ENCODE results near the gene MBOAT1. TPM values are rescaled to one million over a fixed set of nuclear protein-coding genes. Genes with fewer than 3 reads are reported as not detected.

Gene MBOAT1
- total and polyA plus RNA-seq, 2 of the 13 experiments (the other 11 are each of a cell fraction or from before 2014, with no cell fraction given) = not detected

DNA sequence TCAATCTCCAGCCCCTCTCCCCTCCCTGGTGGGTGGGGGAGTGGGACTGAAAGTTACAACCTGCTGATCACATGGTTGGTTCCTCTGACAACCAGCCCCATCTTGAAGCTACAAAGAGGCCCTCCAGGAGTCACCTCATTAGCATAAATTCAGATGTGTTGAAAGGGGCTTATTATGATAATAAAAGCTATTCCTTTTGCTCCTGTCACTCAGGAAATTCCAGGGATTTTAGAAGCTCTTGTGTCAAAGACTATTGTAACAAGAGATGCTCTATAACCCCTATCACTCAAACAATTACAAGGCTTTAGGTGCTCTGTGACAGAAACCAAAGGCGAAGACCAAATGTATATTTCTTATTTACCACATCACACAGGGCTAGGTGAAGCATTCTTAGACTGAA lies 30.1 kb upstream of the MBOAT1 start:
- no peak overlapping the region for H2AFZ ChIP-seq (ENCODE audit: low read length)
- CTCF ChIA-PET (ENCODE audit: low intra/inter-chr PET ratio, low total read pairs) = no interaction called here
- peaks cover 20% of the 10 kb centered on the region for H3K4me1 ChIP-seq (ENCODE audit: insufficient read depth, low read length)
- no peaks in the 10 kb centered on the region for H3K27me3 ChIP-seq (ENCODE audit: control insufficient read depth in 1 of 2, insufficient read depth in 2 of 2, low read length in 2 of 2)
- BruUV-seq (replicated peaks) = no TSS peak
- POLR2A ChIA-PET = no interaction called here
- no peak overlapping the region for H3K4me2 ChIP-seq (ENCODE audit: low read depth, low read length)
- no peaks in the 10 kb centered on the region for H3K9me3 ChIP-seq (ENCODE audit: low read length)
- H3K27ac ChIP-seq (ENCODE audit: extremely low read length, insufficient read depth, low read length) = no peak overlapping the region
- no peak for DNase-seq (ENCODE audit: low spot score)
- H3K36me3 ChIP-seq (replicated peaks in 1 of 2; ENCODE audit: control insufficient read depth in 1 of 2, insufficient read depth in 2 of 2, low read length in 2 of 2) = no peaks in the 10 kb centered on the region
- no peak for TF ChIP-seq TBX2 (CRISPR knock-in tag; IDR thresholded peaks at IDR 0.05; ENCODE audit: borderline replicate concordance)
- TF ChIP-seq CCAR2 (optimal IDR thresholded peaks at IDR 0.05; ENCODE audit: low read depth, low read length) = no peak
- TF ChIP-seq PREB (CRISPR knock-in tag; IDR thresholded peaks at IDR 0.05) = no peak
- TF ChIP-seq, protein P1, sequence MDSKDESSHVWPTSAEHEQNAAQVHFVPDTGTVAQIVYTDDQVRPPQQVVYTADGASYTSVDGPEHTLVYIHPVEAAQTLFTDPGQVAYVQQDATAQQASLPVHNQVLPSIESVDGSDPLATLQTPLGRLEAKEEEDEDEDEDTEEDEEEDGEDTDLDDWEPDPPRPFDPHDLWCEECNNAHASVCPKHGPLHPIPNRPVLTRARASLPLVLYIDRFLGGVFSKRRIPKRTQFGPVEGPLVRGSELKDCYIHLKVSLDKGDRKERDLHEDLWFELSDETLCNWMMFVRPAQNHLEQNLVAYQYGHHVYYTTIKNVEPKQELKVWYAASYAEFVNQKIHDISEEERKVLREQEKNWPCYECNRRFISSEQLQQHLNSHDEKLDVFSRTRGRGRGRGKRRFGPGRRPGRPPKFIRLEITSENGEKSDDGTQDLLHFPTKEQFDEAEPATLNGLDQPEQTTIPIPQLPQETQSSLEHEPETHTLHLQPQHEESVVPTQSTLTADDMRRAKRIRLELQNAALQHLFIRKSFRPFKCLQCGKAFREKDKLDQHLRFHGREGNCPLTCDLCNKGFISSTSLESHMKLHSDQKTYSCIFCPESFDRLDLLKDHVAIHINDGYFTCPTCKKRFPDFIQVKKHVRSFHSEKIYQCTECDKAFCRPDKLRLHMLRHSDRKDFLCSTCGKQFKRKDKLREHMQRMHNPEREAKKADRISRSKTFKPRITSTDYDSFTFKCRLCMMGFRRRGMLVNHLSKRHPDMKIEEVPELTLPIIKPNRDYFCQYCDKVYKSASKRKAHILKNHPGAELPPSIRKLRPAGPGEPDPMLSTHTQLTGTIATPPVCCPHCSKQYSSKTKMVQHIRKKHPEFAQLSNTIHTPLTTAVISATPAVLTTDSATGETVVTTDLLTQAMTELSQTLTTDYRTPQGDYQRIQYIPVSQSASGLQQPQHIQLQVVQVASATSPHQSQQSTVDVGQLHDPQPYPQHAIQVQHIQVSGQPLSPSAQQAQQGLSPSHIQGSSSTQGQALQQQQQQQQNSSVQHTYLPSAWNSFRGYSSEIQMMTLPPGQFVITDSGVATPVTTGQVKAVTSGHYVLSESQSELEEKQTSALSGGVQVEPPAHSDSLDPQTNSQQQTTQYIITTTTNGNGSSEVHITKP (CRISPR knock-in tag; IDR thresholded peaks at IDR 0.05; ENCODE audit: low read depth) = no peak
- no peak for TF ChIP-seq NR3C1 (CRISPR knock-in tag; IDR thresholded peaks at IDR 0.05)
- TF ChIP-seq, protein P2, sequence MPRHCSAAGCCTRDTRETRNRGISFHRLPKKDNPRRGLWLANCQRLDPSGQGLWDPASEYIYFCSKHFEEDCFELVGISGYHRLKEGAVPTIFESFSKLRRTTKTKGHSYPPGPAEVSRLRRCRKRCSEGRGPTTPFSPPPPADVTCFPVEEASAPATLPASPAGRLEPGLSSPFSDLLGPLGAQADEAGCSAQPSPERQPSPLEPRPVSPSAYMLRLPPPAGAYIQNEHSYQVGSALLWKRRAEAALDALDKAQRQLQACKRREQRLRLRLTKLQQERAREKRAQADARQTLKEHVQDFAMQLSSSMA (CRISPR knock-in tag; IDR thresholded peaks at IDR 0.05) = no peak
- no peak for TF ChIP-seq ZNF292 (CRISPR knock-in tag; IDR thresholded peaks at IDR 0.05; ENCODE audit: borderline replicate concordance, low read depth)
- TF ChIP-seq ZNF850 (CRISPR knock-in tag; conservative IDR thresholded peaks at IDR 0.05) = no peak
- TF ChIP-seq SOX6 (IDR thresholded peaks at IDR 0.05) = no peak
- TF ChIP-seq SOX6 (CRISPR knock-in tag; IDR thresholded peaks at IDR 0.05) = no peak
- TF ChIP-seq, protein P3, sequence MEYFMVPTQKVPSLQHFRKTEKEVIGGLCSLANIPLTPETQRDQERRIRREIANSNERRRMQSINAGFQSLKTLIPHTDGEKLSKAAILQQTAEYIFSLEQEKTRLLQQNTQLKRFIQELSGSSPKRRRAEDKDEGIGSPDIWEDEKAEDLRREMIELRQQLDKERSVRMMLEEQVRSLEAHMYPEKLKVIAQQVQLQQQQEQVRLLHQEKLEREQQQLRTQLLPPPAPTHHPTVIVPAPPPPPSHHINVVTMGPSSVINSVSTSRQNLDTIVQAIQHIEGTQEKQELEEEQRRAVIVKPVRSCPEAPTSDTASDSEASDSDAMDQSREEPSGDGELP (IDR thresholded peaks at IDR 0.05; ENCODE audit: borderline replicate concordance, low read depth) = no peak
- H3K79me2 ChIP-seq (ENCODE audit: insufficient read depth, low read length) = no peaks in the 10 kb centered on the region
- intact Hi-C loops (cut with micrococcal nuclease; ENCODE audit: unreplicated experiment) = no loop called here
- in situ Hi-C loops (cut with HindIII; ENCODE audit: extremely low pct_ligation_motif_present, low pct_unique_long_range_greater_than_20kb) = no loop called here
- H3K4me3 ChIP-seq (replicated peaks in 1 of 3; ENCODE audit: insufficient read depth in 1 of 3, low read depth in 2 of 3, low read length in 3 of 3) = no peak overlapping the region
- H3K9ac ChIP-seq (ENCODE audit: insufficient read depth, low read depth, low read length) = no peak overlapping the region
- no peak for ATAC-seq
- 15% methylated on average over 1 of the region's 1 CpG for whole genome bisulfite sequencing (ENCODE audit: low lambda C conversion rate)
- no peak for FAIRE-seq
- H4K20me1 ChIP-seq (ENCODE audit: insufficient read depth, low read length) = no peaks in the 10 kb centered on the region

Measured in HepG2 (cell line).